ENCODE results near the gene LYL1.

Gene LYL1

GRCh38 chr19:13078897-13079541 is 23.6 kb downstream of the LYL1 start:
- no peak overlapping the region for H3K27ac ChIP-seq
- no peak for DNase-seq (ENCODE audit: low read depth, low spot score)

DNA sequence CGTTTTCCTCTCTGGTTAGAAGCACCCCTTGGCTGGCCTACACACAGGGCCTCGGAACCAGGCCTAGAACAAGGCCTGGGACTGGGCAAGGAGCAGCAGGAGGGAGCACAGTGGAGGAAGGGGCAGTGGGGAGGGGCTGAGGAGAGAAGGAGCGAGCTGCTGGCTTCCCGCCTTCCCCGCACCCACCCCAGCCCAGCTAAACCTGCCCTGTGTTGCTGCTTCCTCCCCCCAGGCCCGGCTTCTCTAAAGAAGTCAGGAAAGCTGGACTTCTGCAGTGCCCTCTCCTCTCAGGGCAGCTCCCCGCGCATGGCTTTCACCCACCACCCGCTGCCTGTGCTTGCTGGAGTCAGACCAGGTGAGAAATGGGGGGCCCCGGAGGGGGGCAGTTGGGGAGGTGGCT is 24.3 kb downstream of the LYL1 start:
- DNase-seq (ENCODE audit: low read depth, low spot score): no peak
- H3K27ac ChIP-seq: no peak overlapping the region

- no peak overlapping the region for H3K27ac ChIP-seq
- no peak for DNase-seq (ENCODE audit: low read depth, low spot score)
Observed at GRCh38 chr19:13077240-13077639, 25.4 kb downstream of the LYL1 start.

GRCh38 chr19:13076787-13077186 is 25.9 kb downstream of the LYL1 start:
- DNase-seq (ENCODE audit: low read depth, low spot score): no peak
- no peak overlapping the region for H3K27ac ChIP-seq

- DNase-seq (ENCODE audit: low read depth, low spot score): no peak
- H3K27ac ChIP-seq: no peak overlapping the region
Observed at GRCh38 chr19:13076320-13076719, 26.3 kb downstream of the LYL1 start.

- no peak for DNase-seq (ENCODE audit: low read depth, low spot score)
- H3K27ac ChIP-seq: no peak overlapping the region
Observed at GRCh38 chr19:13074378-13074777, 28.3 kb downstream of the LYL1 start.

- no peak overlapping the region for H3K27ac ChIP-seq
- DNase-seq (ENCODE audit: low read depth, low spot score): no peak
Observed at GRCh38 chr19:13073263-13073662, 29.4 kb downstream of the LYL1 start.

DNA sequence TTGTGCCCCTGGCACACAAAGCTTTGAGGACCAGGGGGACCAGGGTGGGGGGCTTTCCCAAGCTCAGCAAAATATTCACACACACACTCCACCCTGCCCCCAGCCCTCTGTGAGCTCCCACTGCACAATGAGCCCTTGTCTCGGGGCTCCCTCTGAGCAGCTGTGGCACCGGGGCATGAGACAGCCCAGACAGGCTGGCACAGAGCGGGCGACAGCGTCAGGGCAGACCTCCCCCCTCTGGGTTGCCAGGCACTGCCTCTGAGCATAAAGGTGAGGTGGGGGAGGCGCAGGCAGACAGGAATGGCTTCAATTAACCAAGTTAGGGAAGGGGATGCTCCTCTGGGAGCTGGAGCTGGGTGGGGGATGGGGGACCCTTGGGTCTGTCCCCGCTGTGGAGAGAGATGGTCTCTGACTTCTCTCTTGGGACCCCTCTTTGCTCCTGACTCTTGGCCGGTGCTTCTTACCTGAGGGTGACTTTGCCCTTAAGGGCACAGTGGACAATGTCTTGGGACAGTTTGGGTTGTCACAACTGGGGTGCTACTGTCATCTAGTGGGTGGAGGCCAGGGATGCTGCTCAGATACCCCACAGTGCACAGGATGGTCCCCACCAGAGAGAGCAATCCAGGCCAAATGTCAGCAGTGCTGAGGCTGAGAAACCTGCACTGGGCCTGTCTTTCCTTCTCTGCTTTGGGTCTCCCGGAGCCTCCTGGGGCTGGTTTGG is 30.3 kb downstream of the LYL1 start:
- no peak for DNase-seq (ENCODE audit: low read depth, low spot score)
- H3K27ac ChIP-seq: no peak overlapping the region

GRCh38 chr19:13071444-13072187 is 31.0 kb downstream of the LYL1 start:
- H3K27ac ChIP-seq: no peak overlapping the region
- DNase-seq (ENCODE audit: low read depth, low spot score): no peak

DNA sequence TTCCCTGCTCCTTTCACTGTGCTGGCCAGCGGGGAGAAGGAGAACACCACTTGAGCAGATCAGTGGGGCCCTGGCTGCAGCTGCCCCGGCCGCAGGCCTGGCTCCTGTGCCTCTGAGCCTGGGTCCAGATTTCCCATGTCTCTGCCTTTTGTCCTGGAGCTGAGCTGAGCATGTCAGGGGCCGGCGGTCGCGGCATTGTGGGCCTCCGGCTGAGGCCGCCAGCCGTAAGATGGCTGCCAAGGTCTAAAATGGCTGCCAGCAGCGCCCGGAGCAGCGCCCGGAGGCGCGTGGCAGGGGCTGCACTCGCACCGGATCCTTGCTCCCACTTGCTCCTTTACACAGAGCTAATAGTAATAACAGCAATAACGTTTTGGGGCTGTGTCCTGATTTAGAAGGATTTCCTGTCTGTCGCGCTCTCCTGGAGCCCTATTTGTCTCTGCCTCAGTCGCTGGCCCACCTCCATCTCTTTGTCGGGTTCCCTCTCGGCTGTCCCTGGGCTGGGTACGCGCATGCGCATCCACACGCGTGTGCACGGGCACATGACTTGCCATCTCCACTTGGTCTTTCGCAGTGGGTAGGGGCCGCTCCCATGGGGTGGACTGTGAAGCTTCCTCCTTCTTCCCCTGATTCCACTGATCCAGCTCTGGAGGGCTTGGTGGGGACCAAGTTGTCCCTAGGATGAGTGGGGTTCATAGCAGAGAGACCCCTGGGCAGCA is 32.1 kb downstream of the LYL1 start:
- no peak for DNase-seq (ENCODE audit: low read depth, low spot score)
- no peak overlapping the region for H3K27ac ChIP-seq

GRCh38 chr19:13069415-13070359 is 33.0 kb downstream of the LYL1 start:
- no peak overlapping the region for H3K27ac ChIP-seq
- DNase-seq (ENCODE audit: low read depth, low spot score): no peak

GRCh38 chr19:13068085-13068846 is 34.4 kb downstream of the LYL1 start:
- DNase-seq (ENCODE audit: low read depth, low spot score): no peak
- no peak overlapping the region for H3K27ac ChIP-seq

- H3K27ac ChIP-seq: no peak overlapping the region
- no peak for DNase-seq (ENCODE audit: low read depth, low spot score)
Observed at GRCh38 chr19:13066933-13067807, 35.5 kb downstream of the LYL1 start.

DNA sequence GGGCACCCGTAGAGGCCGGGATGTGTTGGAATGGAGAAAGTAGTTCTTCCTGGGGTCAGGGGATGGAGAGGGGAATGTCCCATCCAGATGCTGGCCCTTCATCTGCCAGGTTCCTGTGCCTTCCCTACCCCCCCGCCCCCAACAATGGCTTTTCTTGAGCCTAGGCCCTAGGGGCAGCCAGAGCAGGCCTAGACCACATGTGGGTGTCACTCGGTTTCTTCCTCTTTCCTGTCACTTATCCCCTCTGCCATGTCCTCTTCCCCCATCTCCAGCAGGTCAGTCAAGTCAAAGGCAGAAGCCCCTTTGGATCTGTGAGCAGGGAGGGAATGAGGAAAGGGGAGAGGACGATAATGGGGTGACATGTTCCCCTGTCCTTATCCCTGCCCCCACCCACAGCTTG is 36.4 kb downstream of the LYL1 start:
- DNase-seq (ENCODE audit: low read depth, low spot score): no peak
- no peak overlapping the region for H3K27ac ChIP-seq

DNA sequence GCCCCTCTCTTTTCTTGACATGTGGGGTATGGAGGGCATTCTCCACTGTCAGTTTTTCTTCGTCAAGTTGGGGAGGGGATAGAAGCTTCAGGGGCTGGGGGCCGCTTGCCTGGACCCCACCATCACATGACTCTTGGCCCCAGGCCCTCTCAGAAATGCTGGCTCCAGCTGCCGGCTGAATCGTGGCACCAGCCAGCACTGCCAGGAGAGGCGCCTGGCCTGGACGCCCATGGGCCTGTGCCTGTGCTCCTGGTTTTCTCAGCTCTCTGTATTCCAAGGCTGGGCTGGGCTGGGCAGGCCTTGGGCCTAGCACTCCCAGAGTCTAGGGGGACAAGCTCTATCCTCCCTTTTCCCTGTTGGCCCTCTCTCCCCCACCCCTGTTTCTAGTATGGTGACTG is 38.6 kb downstream of the LYL1 start:
- no peak for DNase-seq (ENCODE audit: low read depth, low spot score)
- H3K27ac ChIP-seq: no peak overlapping the region

DNA sequence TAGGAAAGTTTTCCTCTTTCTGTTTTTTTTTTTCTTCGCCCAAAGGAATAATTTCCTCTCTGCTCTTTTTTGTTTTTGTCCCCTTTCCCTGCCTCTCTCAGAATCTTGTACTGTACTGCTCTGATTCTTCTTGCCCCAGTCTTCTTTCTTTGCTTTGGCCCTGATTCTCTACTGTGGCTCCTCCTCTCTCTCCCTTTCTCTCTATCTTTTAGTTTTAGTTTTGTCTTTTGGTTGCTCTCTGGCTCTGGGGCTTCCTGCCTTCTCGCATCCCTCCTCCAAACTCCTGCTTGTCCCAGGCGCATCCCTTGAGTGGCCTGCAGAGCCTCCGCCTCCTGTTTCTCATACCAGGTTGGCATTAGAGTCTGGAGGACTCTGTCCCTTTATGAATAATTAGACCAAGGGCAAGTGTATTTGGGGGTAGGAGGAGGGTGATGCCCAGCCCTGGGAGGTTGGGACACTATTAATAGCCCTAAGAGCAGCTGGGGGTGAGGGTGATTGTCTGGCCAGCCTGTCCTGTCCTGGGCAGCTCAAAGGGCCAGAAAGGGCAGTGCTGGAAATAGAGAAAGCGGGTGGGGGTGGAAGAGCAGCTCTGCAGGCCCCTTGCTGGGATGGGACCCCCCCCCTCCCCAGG is 39.1 kb downstream of the LYL1 start:
- no peak for DNase-seq (ENCODE audit: low read depth, low spot score)
- H3K27ac ChIP-seq: no peak overlapping the region

- no peak overlapping the region for H3K27ac ChIP-seq
- DNase-seq (ENCODE audit: low read depth, low spot score): no peak
Observed at GRCh38 chr19:13062317-13062716, 40.3 kb downstream of the LYL1 start.

Measured in epithelial cell of prostate (primary cell).